ENCODE measurements around the gene MAGI1. TPM values are rescaled to one million over a fixed set of nuclear protein-coding genes. Genes with fewer than 3 reads are reported as not detected.

Gene MAGI1
- total and polyA plus RNA-seq, 2 donors (not counting 1 experiment from before 2014, with no cell fraction given) = 0.10 to 0.22 TPM

DNA sequence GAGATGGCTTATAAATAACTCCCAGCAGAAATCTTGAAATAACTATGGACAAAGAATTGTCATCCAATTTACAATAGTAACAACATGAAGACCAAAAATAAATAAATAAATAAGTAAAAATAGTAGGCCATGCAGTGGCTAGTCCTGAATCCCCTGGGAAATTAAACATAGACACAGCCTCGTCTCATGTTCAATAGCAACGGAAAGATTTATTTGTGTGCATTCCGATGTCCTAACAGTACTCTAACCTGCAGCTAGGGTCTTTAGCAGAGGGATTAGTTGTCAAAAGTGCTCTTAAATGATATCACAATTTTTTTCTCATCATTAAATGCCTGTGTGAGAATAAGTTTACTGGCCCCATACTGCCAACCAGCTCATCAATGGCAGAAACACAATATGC, 474.2 kb downstream of the MAGI1 start:
- DNase-seq (no peak), ATAC-seq (ENCODE audit: low read depth) (no peak)
- no peak overlapping the region for H3K4me3 Mint-ChIP-seq
- ChIA-PET POLR2A (no interaction called here), CTCF (no interaction called here)
- Histone ChIP-seq H3K4me2 (replicated peaks; ENCODE audit: low read depth, low read length, poor library complexity, severe bottlenecking) (no peak overlapping the region), H3K9ac (ENCODE audit: low read length) (no peak overlapping the region), H3K4me3 (ENCODE audit: control extremely low read depth in 1 of 5, extremely low read depth in 1 of 5, insufficient read depth in 1 of 5, low read depth in 2 of 5, low read length in 4 of 5) (no peak overlapping the region), H3K27me3 (replicated peaks in 1 of 4; ENCODE audit: control extremely low read depth in 1 of 4, control insufficient read depth in 3 of 4, insufficient read depth in 4 of 4, low read length in 3 of 4) (no peaks in the 10 kb centered on the region), H3K4me1 (ENCODE audit: control insufficient read depth in 2 of 2, insufficient read depth in 2 of 2, low read length in 2 of 2) (no peaks in the 10 kb centered on the region), H3K9me3 (ENCODE audit: control extremely low read depth in 1 of 3, control insufficient read depth in 2 of 3, insufficient read depth in 1 of 3, low read length in 2 of 3) (peaks cover 0 to 4% (median 0%) of the 10 kb centered on the region in 3 donors), H3K27ac (ENCODE audit: low read length in 2 of 2) (no peak overlapping the region), H3K79me2 (ENCODE audit: control insufficient read depth, insufficient read depth, low read length) (no peaks in the 10 kb centered on the region), H2AFZ (ENCODE audit: insufficient read depth, low read depth, low read length, poor library complexity, severe bottlenecking) (no peak overlapping the region), H3K36me3 (replicated peaks in 1 of 2; ENCODE audit: control extremely low read depth in 1 of 2, control insufficient read depth in 1 of 2, extremely low read depth in 1 of 2, insufficient read depth in 2 of 2, low read length in 1 of 2) (no peaks in the 10 kb centered on the region), H4K20me1 (ENCODE audit: control insufficient read depth, insufficient read depth, low read length, poor library complexity, severe bottlenecking) (no peaks in the 10 kb centered on the region)
- H3K27ac Mint-ChIP-seq = no peak overlapping the region
- no peaks in the 10 kb centered on the region for H3K27me3 Mint-ChIP-seq
- TF ChIP-seq, protein P1, sequence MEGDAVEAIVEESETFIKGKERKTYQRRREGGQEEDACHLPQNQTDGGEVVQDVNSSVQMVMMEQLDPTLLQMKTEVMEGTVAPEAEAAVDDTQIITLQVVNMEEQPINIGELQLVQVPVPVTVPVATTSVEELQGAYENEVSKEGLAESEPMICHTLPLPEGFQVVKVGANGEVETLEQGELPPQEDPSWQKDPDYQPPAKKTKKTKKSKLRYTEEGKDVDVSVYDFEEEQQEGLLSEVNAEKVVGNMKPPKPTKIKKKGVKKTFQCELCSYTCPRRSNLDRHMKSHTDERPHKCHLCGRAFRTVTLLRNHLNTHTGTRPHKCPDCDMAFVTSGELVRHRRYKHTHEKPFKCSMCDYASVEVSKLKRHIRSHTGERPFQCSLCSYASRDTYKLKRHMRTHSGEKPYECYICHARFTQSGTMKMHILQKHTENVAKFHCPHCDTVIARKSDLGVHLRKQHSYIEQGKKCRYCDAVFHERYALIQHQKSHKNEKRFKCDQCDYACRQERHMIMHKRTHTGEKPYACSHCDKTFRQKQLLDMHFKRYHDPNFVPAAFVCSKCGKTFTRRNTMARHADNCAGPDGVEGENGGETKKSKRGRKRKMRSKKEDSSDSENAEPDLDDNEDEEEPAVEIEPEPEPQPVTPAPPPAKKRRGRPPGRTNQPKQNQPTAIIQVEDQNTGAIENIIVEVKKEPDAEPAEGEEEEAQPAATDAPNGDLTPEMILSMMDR (IDR thresholded peaks at IDR 0.05) = no peak
- TF ChIP-seq EZH2 (IDR thresholded peaks at IDR 0.05; ENCODE audit: borderline replicate concordance, insufficient read depth, low read depth, low read length, poor library complexity, severe bottlenecking) = no peak
- no peaks in the 10 kb centered on the region for H3K4me1 Mint-ChIP-seq
- H3K9me3 Mint-ChIP-seq (ENCODE audit: insufficient read depth) = no peaks in the 10 kb centered on the region
- intact Hi-C loops (cut with micrococcal nuclease) = no loop called here
- WGBS (ENCODE audit: insufficient coverage) = no CpG with 5 or more reads among the region's 3 CpGs

DNA sequence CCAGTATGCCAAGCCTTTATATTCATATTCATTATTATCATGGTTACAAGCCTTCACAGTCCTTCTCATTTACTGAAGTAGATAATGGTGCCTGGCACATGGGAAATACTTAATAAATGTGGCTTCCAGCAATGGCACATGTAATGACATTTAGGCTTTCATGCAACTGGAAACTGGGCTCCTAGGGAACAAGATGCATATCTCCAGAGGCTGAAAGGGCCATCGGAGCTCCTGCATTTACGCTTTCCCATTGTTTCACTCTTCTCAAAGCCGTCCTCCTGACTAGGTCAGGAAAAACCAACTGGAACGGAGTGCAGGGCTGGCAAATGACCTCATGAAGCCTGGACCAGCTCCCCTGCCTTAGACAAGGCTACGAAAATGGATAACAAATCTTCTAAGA, 474.9 kb downstream of the MAGI1 start:
- CTCF ChIA-PET = no interaction called here
- Mint-ChIP-seq H3K4me3 (no peak overlapping the region), H3K27me3 (no peaks in the 10 kb centered on the region), H3K9me3 (ENCODE audit: insufficient read depth) (no peaks in the 10 kb centered on the region), H3K27ac (no peak overlapping the region), H3K4me1 (no peaks in the 10 kb centered on the region)
- Histone ChIP-seq H3K4me3 (ENCODE audit: control extremely low read depth in 1 of 5, extremely low read depth in 1 of 5, insufficient read depth in 1 of 5, low read depth in 2 of 5, low read length in 4 of 5) (no peak overlapping the region), H4K20me1 (ENCODE audit: control insufficient read depth, insufficient read depth, low read length, poor library complexity, severe bottlenecking) (no peaks in the 10 kb centered on the region), H3K4me1 (ENCODE audit: control insufficient read depth in 2 of 2, insufficient read depth in 2 of 2, low read length in 2 of 2) (no peaks in the 10 kb centered on the region), H2AFZ (ENCODE audit: insufficient read depth, low read depth, low read length, poor library complexity, severe bottlenecking) (no peak overlapping the region), H3K9me3 (ENCODE audit: control extremely low read depth in 1 of 3, control insufficient read depth in 2 of 3, insufficient read depth in 1 of 3, low read length in 2 of 3) (peaks cover 0 to 4% (median 0%) of the 10 kb centered on the region in 3 donors), H3K27ac (ENCODE audit: low read length in 2 of 2) (no peak overlapping the region), H3K27me3 (replicated peaks in 1 of 4; ENCODE audit: control extremely low read depth in 1 of 4, control insufficient read depth in 3 of 4, insufficient read depth in 4 of 4, low read length in 3 of 4) (no peaks in the 10 kb centered on the region), H3K4me2 (replicated peaks; ENCODE audit: low read depth, low read length, poor library complexity, severe bottlenecking) (no peak overlapping the region), H3K36me3 (replicated peaks in 1 of 2; ENCODE audit: control extremely low read depth in 1 of 2, control insufficient read depth in 1 of 2, extremely low read depth in 1 of 2, insufficient read depth in 2 of 2, low read length in 1 of 2) (no peaks in the 10 kb centered on the region), H3K79me2 (ENCODE audit: control insufficient read depth, insufficient read depth, low read length) (no peaks in the 10 kb centered on the region), H3K9ac (ENCODE audit: low read length) (no peak overlapping the region)
- TF ChIP-seq, protein P1 (IDR thresholded peaks at IDR 0.05) = no peak
- TF ChIP-seq EZH2 (IDR thresholded peaks at IDR 0.05; ENCODE audit: borderline replicate concordance, insufficient read depth, low read depth, low read length, poor library complexity, severe bottlenecking) = no peak
- DNase-seq = no peak
- 86% methylated on average over 5 of the region's 5 CpGs for WGBS (ENCODE audit: insufficient coverage)
- POLR2A ChIA-PET = no interaction called here
- intact Hi-C loops (cut with micrococcal nuclease) = no loop called here
- ATAC-seq (ENCODE audit: low read depth) = no peak
